Mesodermal cell (in vitro differentiated cells): ENCODE measurements around the gene OPCML.

Experiments used
- H3K27ac ChIP-seq: 2 replicates; pipeline ENCODE4 v1.7.0; 2013; ENCODE audit warnings: mild to moderate bottlenecking, low read depth, low read length, moderate library complexity; ENCODE audit not compliant: severe bottlenecking
- H3K36me3 ChIP-seq: 2 replicates; pipeline ENCODE4 v1.7.1; 2013; ENCODE audit warnings: mild to moderate bottlenecking, low read length, moderate library complexity; ENCODE audit not compliant: control insufficient read depth, insufficient read depth
- H3K4me1 ChIP-seq: one replicate; pipeline ENCODE4 v1.7.1; 2013; ENCODE audit warnings: mild to moderate bottlenecking, low read length; ENCODE audit not compliant: insufficient read depth, control insufficient read depth, poor library complexity, severe bottlenecking
- H3K4me3 ChIP-seq: 2 replicates; pipeline ENCODE4 v1.7.0; 2013; ENCODE audit warnings: low read length, control low read depth, mild to moderate bottlenecking; ENCODE audit not compliant: insufficient read depth, poor library complexity, severe bottlenecking; ENCODE audit errors: extremely low read depth
- H3K9me3 ChIP-seq: 2 replicates; pipeline ENCODE4 v1.7.1; 2013; ENCODE audit warnings: mild to moderate bottlenecking, low read length, moderate library complexity; ENCODE audit not compliant: control insufficient read depth
- WGBS, 2 experiments: methylation state at CpG; one replicate each; pipeline ENCODE4 v1.1.5; 2013; ENCODE audit warnings: missing lambda C conversion rate in 2 of 2; ENCODE audit not compliant: insufficient coverage in 2 of 2; 5-methylcytosine and 5-hydroxymethylcytosine counted together

OPCML gene

GRCh38 chr11:133303262-133303661, 229.0 kb downstream of the OPCML start:
- no peaks in the 10 kb centered on the region for H3K36me3 ChIP-seq
- H3K27ac ChIP-seq: no peak overlapping the region
- H3K4me1 ChIP-seq: no peaks in the 10 kb centered on the region
- WGBS, 2 experiments: 83 to 100% methylated on average over 1 to 4 of the region's 5 CpGs
- no peaks in the 10 kb centered on the region for H3K9me3 ChIP-seq
- no peak overlapping the region for H3K4me3 ChIP-seq

- no peaks in the 10 kb centered on the region for H3K9me3 ChIP-seq
Measured at GRCh38 chr11:133302056-133302455, 230.2 kb downstream of the OPCML start.

GRCh38 chr11:133300666-133301065, 231.6 kb downstream of the OPCML start:
- WGBS, 2 experiments: 87 to 94% methylated on average over 3 of the region's 3 CpGs
- Histone ChIP-seq H3K9me3 (no peaks in the 10 kb centered on the region), H3K4me1 (no peaks in the 10 kb centered on the region), H3K27ac (no peak overlapping the region), H3K4me3 (no peak overlapping the region), H3K36me3 (no peaks in the 10 kb centered on the region)

More at GRCh38 chr11:133302056-133302455, 230.2 kb downstream of the OPCML start:
- H3K4me1 ChIP-seq: no peaks in the 10 kb centered on the region
- no peak overlapping the region for H3K27ac ChIP-seq
- H3K4me3 ChIP-seq: no peak overlapping the region
- WGBS, 2 experiments: 45 to 72% methylated on average over 2 to 3 of the region's 3 CpGs
- no peaks in the 10 kb centered on the region for H3K36me3 ChIP-seq

DNA sequence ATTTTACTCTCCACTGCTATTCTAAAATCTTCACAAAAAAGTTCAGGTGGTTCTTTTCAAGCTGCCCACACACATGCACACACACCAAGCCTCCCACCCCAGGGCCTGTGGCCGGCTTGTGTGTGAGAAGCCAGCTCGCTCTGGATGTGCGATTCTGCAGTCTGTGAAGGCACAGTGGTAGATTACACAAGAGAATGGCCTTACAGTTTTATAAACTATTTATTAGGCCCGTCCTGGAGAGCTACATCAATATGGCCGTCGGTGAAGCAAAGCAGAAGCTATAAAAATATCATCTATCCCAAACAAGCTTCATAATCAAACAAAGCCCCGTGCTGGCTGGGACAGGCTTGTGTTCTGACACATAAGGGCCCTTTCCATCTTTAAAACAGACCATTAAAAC, 240.5 kb downstream of the OPCML start:
- Histone ChIP-seq H3K36me3 (no peaks in the 10 kb centered on the region), H3K27ac (no peak overlapping the region), H3K4me1 (no peaks in the 10 kb centered on the region), H3K4me3 (no peak overlapping the region), H3K9me3 (no peaks in the 10 kb centered on the region)
- WGBS, 2 experiments: 80 to 100% methylated on average over 2 to 5 of the region's 7 CpGs

DNA sequence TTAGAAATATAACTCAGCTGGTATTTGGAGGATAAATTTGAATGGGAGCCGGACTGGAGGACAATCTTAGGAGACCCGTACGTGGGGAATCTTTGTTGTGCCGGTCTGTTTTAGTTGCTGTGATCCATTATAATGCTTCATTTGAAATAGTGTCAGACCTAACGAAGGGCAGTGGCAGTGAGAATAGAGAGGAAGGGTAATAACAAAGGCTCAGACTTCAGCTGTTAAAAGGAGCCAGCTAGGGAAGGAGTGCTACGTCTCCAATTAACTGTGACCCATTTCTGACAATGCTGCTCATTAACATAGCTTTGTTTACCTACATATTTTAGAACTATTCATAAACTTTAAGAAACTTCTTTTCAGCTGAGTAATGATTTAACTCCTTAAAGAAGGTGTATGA, 246.9 kb downstream of the OPCML start:
- no peaks in the 10 kb centered on the region for H3K36me3 ChIP-seq
- H3K27ac ChIP-seq: no peak overlapping the region
- H3K4me3 ChIP-seq: no peak overlapping the region
- H3K4me1 ChIP-seq: no peaks in the 10 kb centered on the region
- WGBS, 2 experiments: 53 to 60% methylated on average over 5 to 6 of the region's 6 CpGs
- H3K9me3 ChIP-seq: peaks cover 5% of the 10 kb centered on the region

GRCh38 chr11:133284156-133284555, 248.1 kb downstream of the OPCML start:
- H3K4me1 ChIP-seq: no peaks in the 10 kb centered on the region
- H3K36me3 ChIP-seq: no peaks in the 10 kb centered on the region
- H3K9me3 ChIP-seq: peaks cover 5% of the 10 kb centered on the region
- WGBS, 2 experiments: 58 to 79% methylated on average over 2 to 3 of the region's 9 CpGs
- no peak overlapping the region for H3K27ac ChIP-seq
- no peak overlapping the region for H3K4me3 ChIP-seq

DNA sequence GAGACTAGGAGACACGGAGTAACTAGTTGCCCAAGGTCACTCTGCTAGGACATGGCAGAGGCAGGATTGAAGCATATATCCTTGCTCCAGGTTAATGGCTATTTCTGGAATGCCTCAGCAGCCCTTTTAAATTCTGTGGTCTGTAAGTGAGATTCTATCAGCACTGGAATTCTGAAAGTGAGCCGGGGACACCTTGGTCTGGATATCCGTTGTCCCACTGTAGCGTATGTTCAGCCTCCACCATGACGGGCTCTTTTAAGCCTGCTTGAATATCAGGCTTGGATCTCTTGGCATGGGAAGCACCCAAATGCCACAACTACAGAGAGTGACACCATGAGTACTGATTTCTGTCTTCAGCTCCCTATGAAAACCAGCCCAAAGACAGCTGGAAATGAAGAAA, 254.4 kb downstream of the OPCML start:
- Histone ChIP-seq H3K9me3 (peaks cover 5% of the 10 kb centered on the region), H3K36me3 (no peaks in the 10 kb centered on the region), H3K4me1 (no peaks in the 10 kb centered on the region), H3K27ac (no peak overlapping the region), H3K4me3 (no peak overlapping the region)
- WGBS, 2 experiments: 91 to 95% methylated on average over 5 of the region's 5 CpGs

- 75 to 80% methylated on average over 1 to 2 of the region's 6 CpGs for WGBS, 2 experiments
- H3K9me3 ChIP-seq: no peaks in the 10 kb centered on the region
- H3K27ac ChIP-seq: no peak overlapping the region
Measured at GRCh38 chr11:133271871-133272776, 260.2 kb downstream of the OPCML start.

GRCh38 chr11:133271206-133271605, 261.1 kb downstream of the OPCML start:
- Histone ChIP-seq H3K36me3 (no peaks in the 10 kb centered on the region), H3K9me3 (no peaks in the 10 kb centered on the region), H3K4me1 (no peaks in the 10 kb centered on the region), H3K27ac (no peak overlapping the region), H3K4me3 (no peak overlapping the region)

More at GRCh38 chr11:133271871-133272776, 260.2 kb downstream of the OPCML start:
- H3K4me1 ChIP-seq: no peaks in the 10 kb centered on the region
- H3K4me3 ChIP-seq: no peak overlapping the region
- H3K36me3 ChIP-seq: no peaks in the 10 kb centered on the region

DNA sequence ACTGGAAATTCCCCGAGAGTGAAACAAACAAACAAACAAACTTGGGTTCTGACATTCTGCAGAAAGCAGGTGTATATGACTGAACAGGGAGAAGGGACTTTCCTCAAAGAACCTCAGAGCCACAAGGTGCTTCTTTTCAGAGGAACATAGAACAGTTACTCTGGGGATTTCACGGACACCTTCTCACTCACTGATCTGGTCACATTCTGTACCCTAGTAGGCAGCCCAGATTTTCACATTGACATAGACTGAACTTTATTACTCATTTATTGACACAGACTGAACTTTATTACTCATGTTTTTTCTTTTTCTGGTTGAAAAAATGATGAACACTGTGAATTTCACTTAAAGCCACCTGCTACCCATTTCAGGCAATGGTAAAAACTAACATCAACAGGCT, 263.0 kb downstream of the OPCML start:
- WGBS, 2 experiments: 86 to 91% methylated on average over 1 to 2 of the region's 2 CpGs
- Histone ChIP-seq H3K27ac (no peak overlapping the region), H3K4me3 (no peak overlapping the region), H3K4me1 (no peaks in the 10 kb centered on the region), H3K9me3 (no peaks in the 10 kb centered on the region), H3K36me3 (no peaks in the 10 kb centered on the region)

DNA sequence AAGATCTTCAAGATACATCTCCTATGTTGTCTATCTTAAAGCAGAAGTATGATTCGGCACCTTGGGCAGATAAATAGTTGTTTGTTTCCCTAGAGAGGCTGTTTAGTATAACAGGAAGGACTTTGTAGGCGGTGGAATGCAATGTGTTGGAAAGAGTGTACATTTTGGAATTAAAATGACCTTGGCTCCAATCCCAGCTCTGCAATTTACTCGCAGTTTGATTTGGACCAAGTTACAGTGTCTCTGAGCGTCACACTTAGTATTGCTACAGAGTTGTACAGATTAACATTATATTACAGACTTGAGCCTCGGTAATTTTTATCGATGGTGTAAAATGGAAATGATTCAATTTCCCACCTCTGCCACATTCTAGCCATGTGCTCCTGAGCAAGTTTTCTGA, 265.3 kb downstream of the OPCML start:
- no peaks in the 10 kb centered on the region for H3K36me3 ChIP-seq
- H3K27ac ChIP-seq: no peak overlapping the region
- H3K4me1 ChIP-seq: no peaks in the 10 kb centered on the region
- no peaks in the 10 kb centered on the region for H3K9me3 ChIP-seq
- 85 to 99% methylated on average over 2 to 6 of the region's 6 CpGs for WGBS, 2 experiments
- no peak overlapping the region for H3K4me3 ChIP-seq
